Left renal pelvis (tissue), 4 donors: ENCODE data around the gene SFI1. TPM values are rescaled to one million over a fixed set of nuclear protein-coding genes. Genes with fewer than 3 reads are reported as not detected.

Source experiments
- DNase-seq, 4 donors: peaks; one replicate each; pipeline ENCODE4 v3.0.0-alpha.2; 2013; ENCODE audit warnings: low read depth in 4 of 4, low spot score in 3 of 4
- polyA plus RNA-seq, 4 donors: library from polyadenylated mRNA; unstranded; fragments of 120-200 nt; gene quantifications; one replicate each; pipeline ENCODE4 v1.2.1, GENCODE V29; 2013; ENCODE audit not compliant: insufficient read length in 4 of 4

The SFI1 gene
- polyA plus RNA-seq, 4 donors, result 17.2 to 49.3 (median 23.6) TPM

- no peak for DNase-seq
These were observed 118.6 kb downstream of the SFI1 start for GRCh38 chr22:31614781-31615490.

GRCh38 chr22:31615491-31615860 lies 119.1 kb downstream of the SFI1 start:
- DNase-seq, result no peak

GRCh38 chr22:31615940-31616314 lies 119.6 kb downstream of the SFI1 start:
- no peak for DNase-seq

- DNase-seq, result no peak
These were observed 120.1 kb downstream of the SFI1 start for GRCh38 chr22:31616315-31616980.

GRCh38 chr22:31618057-31618456 lies 121.7 kb downstream of the SFI1 start:
- DNase-seq, result no peak

GRCh38 chr22:31618471-31619176 lies 122.3 kb downstream of the SFI1 start:
- no peak for DNase-seq

GRCh38 chr22:31619611-31620300 lies 123.4 kb downstream of the SFI1 start:
- DNase-seq, result no peak

GRCh38 chr22:31620756-31621480 lies 124.6 kb downstream of the SFI1 start:
- DNase-seq, result no peak

GRCh38 chr22:31621507-31622124 lies 125.3 kb downstream of the SFI1 start:
- DNase-seq, result no peak

GRCh38 chr22:31622980-31623379 lies 126.6 kb downstream of the SFI1 start:
- DNase-seq, result no peak

GRCh38 chr22:31623592-31624304 lies 127.4 kb downstream of the SFI1 start:
- DNase-seq, result no peak

GRCh38 chr22:31625257-31625640 lies 128.9 kb downstream of the SFI1 start:
- DNase-seq, result no peak

- DNase-seq, result no peak
These were observed 129.5 kb downstream of the SFI1 start for GRCh38 chr22:31625661-31626426.

GRCh38 chr22:31626427-31627150 lies 130.3 kb downstream of the SFI1 start:
- DNase-seq, result no peak

GRCh38 chr22:31627223-31627731 lies 130.9 kb downstream of the SFI1 start:
- DNase-seq, result no peak

- no peak for DNase-seq
These were observed 132.0 kb downstream of the SFI1 start for GRCh38 chr22:31628362-31628761.

- no peak for DNase-seq
These were observed 132.8 kb downstream of the SFI1 start for GRCh38 chr22:31628969-31629708.
